HTERT RPE-1 (cell line): ENCODE data around the gene HYCC1.
"Not testable (repeated sequence)": the region's sequence is repeated elsewhere in the genome, so short reads cannot be mapped to it uniquely, and the experiment has no call there.

Experiments used
- in situ Hi-C: fragments of 300-500 bp; cut with MboI; formaldehyde crosslinking; loops from 4 replicates; pipeline ENCODE4 v1.14.3; 2020; ENCODE audit warnings: low sequenced_read_pairs

HYCC1 gene

GRCh38 chr7:22989643-22990587 lies 24.0 kb downstream of the HYCC1 start:
- in situ Hi-C loops: no loop called here

- in situ Hi-C loops: no loop called here
Measured at GRCh38 chr7:22985436-22985835, 28.5 kb downstream of the HYCC1 start.

GRCh38 chr7:22983257-22983855 lies 30.6 kb downstream of the HYCC1 start:
- in situ Hi-C loops: no loop called here

GRCh38 chr7:22980422-22980821 lies 33.5 kb downstream of the HYCC1 start:
- in situ Hi-C loops: no loop called here

- in situ Hi-C loops: no loop called here
Measured at GRCh38 chr7:22979861-22980260, 34.1 kb downstream of the HYCC1 start.

- in situ Hi-C loops: no loop called here
Measured at GRCh38 chr7:22979251-22979650, 34.7 kb downstream of the HYCC1 start.

- in situ Hi-C loops: not testable (repeated sequence)
Measured at GRCh38 chr7:22974636-22975035, 39.3 kb downstream of the HYCC1 start.

- in situ Hi-C loops: no loop called here
Measured at GRCh38 chr7:22972207-22972606, 41.7 kb downstream of the HYCC1 start.

GRCh38 chr7:22969010-22969431 lies 44.9 kb downstream of the HYCC1 start:
- in situ Hi-C loops: no loop called here
